Endothelial cell of umbilical vein (primary cell): ENCODE measurements around the gene MTCH2. TPM values are rescaled to one million over a fixed set of nuclear protein-coding genes. Genes with fewer than 3 reads are reported as not detected.

Experiments used
- BruUV-seq: library from RNA; stranded (reverse); fragments of 400-500 nt; replicated peaks from 2 replicates; lab custom pipeline; 2021; lab: Mats Ljungman, UMichigan
- CTCF ChIA-PET: fragments of 300-600, 350-600 bp; sonication (Branson Sonifier 250); formaldehyde crosslinking; loops from one replicate; lab custom pipeline; 2021; ENCODE audit warnings: antibody characterized with exemption, inconsistent platforms; lab: Charles Lee
- POLR2A ChIA-PET: fragments of 300-600, 350-600 bp; sonication (Branson Sonifier 250); formaldehyde crosslinking; loops from one replicate; lab custom pipeline; 2021; ENCODE audit warnings: antibody characterized with exemption, inconsistent platforms; lab: Charles Lee
- DNase-seq: peaks from one replicate; pipeline ENCODE4 v3.0.0-alpha.2; 2011; ENCODE audit warnings: low read depth, low spot score
- FAIRE-seq: peaks from 2 replicates; lab custom pipeline; 2011; peaks lifted over from hg19 to GRCh38; lab: Jason Lieb, UNC
- H2AFZ ChIP-seq: 2 replicates; pipeline ENCODE4 v1.6.0; 2012; ENCODE audit warnings: low read depth, low read length, control low read depth, inconsistent platforms
- H3K27ac ChIP-seq: 2 replicates; pipeline ENCODE4 v1.5.1; 2011; ENCODE audit warnings: low read depth, mild to moderate bottlenecking, control low read depth, low read length, moderate library complexity; ENCODE audit not compliant: insufficient read depth
- H3K27me3 ChIP-seq, 2 experiments: 2 replicates each; pipeline versions ENCODE4 v1.6.0 to v1.6.1; 2011; ENCODE audit warnings: low read length in 2 of 2, mixed read lengths in 1 of 2; ENCODE audit not compliant: control insufficient read depth in 2 of 2, insufficient read depth in 2 of 2
- H3K36me3 ChIP-seq, 2 experiments: 2 replicates in 1 of 2; 3 replicates in 1 of 2; pipeline ENCODE4 v1.5.1; 2011; ENCODE audit warnings: low read length in 2 of 2, mild to moderate bottlenecking in 1 of 2, moderate library complexity in 1 of 2; ENCODE audit not compliant: control insufficient read depth in 2 of 2, insufficient read depth in 2 of 2; ENCODE audit errors: extremely low read depth in 1 of 2
- H3K4me1 ChIP-seq: 3 replicates; pipeline ENCODE4 v1.5.1; 2011; ENCODE audit warnings: mild to moderate bottlenecking, low read length; ENCODE audit not compliant: control insufficient read depth, insufficient read depth; ENCODE audit errors: extremely low read depth
- H3K4me2 ChIP-seq: 2 replicates; pipeline ENCODE4 v1.6.1; 2011; ENCODE audit warnings: low read length, control low read depth, mixed read lengths; ENCODE audit not compliant: insufficient read depth
- H3K4me3 ChIP-seq, 3 experiments: fragments of 200-600 bp in 1 of 3; sonication (generic), shearing (Covaris generic) in 1 of 3; replicated peaks in 1 of 3; 2 replicates each; pipeline ENCODE4 v1.5.1; 2011 to 2016; ENCODE audit warnings: control low read depth in 3 of 3, low read length in 3 of 3, mild to moderate bottlenecking in 2 of 3, inconsistent platforms in 1 of 3, low read depth in 1 of 3, moderate library complexity in 1 of 3; ENCODE audit not compliant: insufficient read depth in 1 of 3
- H3K79me2 ChIP-seq: 2 replicates; pipeline ENCODE4 v1.6.0; 2012; ENCODE audit warnings: low read length, inconsistent platforms; ENCODE audit not compliant: control insufficient read depth, insufficient read depth
- H3K9ac ChIP-seq: replicated peaks from 2 replicates; pipeline ENCODE3; 2011; ENCODE audit warnings: low read length, control low read depth; ENCODE audit not compliant: insufficient read depth; ENCODE audit errors: extremely low read depth
- H3K9me1 ChIP-seq: replicated peaks from 3 replicates; pipeline ENCODE4 v1.6.0; 2011; ENCODE audit warnings: mild to moderate bottlenecking, low read length; ENCODE audit not compliant: control insufficient read depth, insufficient read depth; ENCODE audit errors: extremely low read depth
- H3K9me3 ChIP-seq: replicated peaks from 2 replicates; pipeline ENCODE4 v1.5.1; 2012; ENCODE audit warnings: low read length, inconsistent platforms; ENCODE audit not compliant: control insufficient read depth, insufficient read depth
- H4K20me1 ChIP-seq: replicated peaks from 2 replicates; pipeline ENCODE3; 2011; ENCODE audit warnings: mild to moderate bottlenecking, low read length; ENCODE audit not compliant: control insufficient read depth, insufficient read depth; ENCODE audit errors: extremely low read depth
- CTCF ChIP-seq, 2 donors: IDR thresholded peaks; 1 replicate in 1 of 2; 2 replicates in 1 of 2; pipeline ENCODE4 v1.5.1; 2011; ENCODE audit warnings: low read length in 2 of 2, mild to moderate bottlenecking in 2 of 2, moderate library complexity in 2 of 2, control low read depth in 1 of 2, inconsistent platforms in 1 of 2, low read depth in 1 of 2; ENCODE audit not compliant: insufficient read depth in 1 of 2; ENCODE audit errors: extremely low read depth in 1 of 2
- EZH2 ChIP-seq: IDR thresholded peaks from 2 replicates; pipeline ENCODE4 v1.6.1; 2012; ENCODE audit warnings: borderline replicate concordance, low read depth, mild to moderate bottlenecking, moderate library complexity, low read length, inconsistent platforms; ENCODE audit not compliant: severe bottlenecking
- FOS ChIP-seq: IDR thresholded peaks from 2 replicates; pipeline ENCODE4 v1.6.1; 2011; ENCODE audit warnings: mild to moderate bottlenecking, low read length, moderate library complexity, borderline replicate concordance; ENCODE audit not compliant: insufficient read depth
- GATA2 ChIP-seq: IDR thresholded peaks from 2 replicates; pipeline ENCODE4 v1.7.0; 2011; ENCODE audit warnings: low read depth, mild to moderate bottlenecking, moderate library complexity, mixed read lengths, low read length; ENCODE audit not compliant: insufficient read length, insufficient read depth
- JUN ChIP-seq: IDR thresholded peaks from 2 replicates; pipeline ENCODE4 v1.6.1; 2011; ENCODE audit warnings: borderline replicate concordance, low read depth; ENCODE audit not compliant: insufficient read length, insufficient read depth
- MAX ChIP-seq: IDR thresholded peaks from 2 replicates; pipeline ENCODE4 v1.6.1; 2011; ENCODE audit not compliant: insufficient read depth, insufficient read length
- MYC ChIP-seq: IDR thresholded peaks from one replicate; pipeline ENCODE4 v1.6.1; 2011; ENCODE audit warnings: mild to moderate bottlenecking, low read depth, low read length
- POLR2A ChIP-seq: IDR thresholded peaks from 2 replicates; pipeline ENCODE4 v1.6.1; 2012; ENCODE audit warnings: low read depth, mild to moderate bottlenecking, control low read depth, low read length
- POLR2AphosphoS5 ChIP-seq: IDR thresholded peaks from 2 replicates; pipeline ENCODE4 v1.6.1; 2012; ENCODE audit warnings: low read depth, mild to moderate bottlenecking, control low read depth, low read length, moderate library complexity; ENCODE audit not compliant: insufficient read depth
- dilution Hi-C: fragments of 300-500 bp; cut with MboI; formaldehyde crosslinking; loops from one replicate; pipeline ENCODE4 v1.15.0; 2019; ENCODE audit warnings: low sequenced_read_pairs; ENCODE audit not compliant: extremely low pct_ligation_motif_present
- intact Hi-C: fragments of 100-400 bp; cut with micrococcal nuclease; formaldehyde crosslinking; loops from one replicate; pipeline ENCODE4 v1.10.0; 2022
- polyA plus RNA-seq, 4 experiments: library from polyadenylated mRNA; depleted of rRNA in 3 of 4; stranded (reverse) in 3 of 4; unstranded in 1 of 4; fragments of >200 nt; gene quantifications; 2 replicates each; pipeline versions ENCODE4 v1.2.1 to v1.2.3, GENCODE V29; 2011 to 2012; ENCODE audit warnings: missing spikeins in 1 of 4
- total RNA-seq: library from RNA; stranded (reverse); gene quantifications from 2 replicates; pipeline ENCODE4 v1.2.3, GENCODE V29; 2021

Gene MTCH2
- total and polyA plus RNA-seq, 2 donors (not counting 3 experiments of a cell fraction or from before 2014, with no cell fraction given): 138 to 144 TPM

- Histone ChIP-seq H3K27me3 (no peaks in the 10 kb centered on the region), H3K27ac (no peak overlapping the region), H4K20me1 (no peaks in the 10 kb centered on the region), H3K36me3 (no peaks in the 10 kb centered on the region), H3K4me3 (no peak overlapping the region), H3K9me3 (no peaks in the 10 kb centered on the region), H3K9me1 (no peaks in the 10 kb centered on the region), H3K79me2 (no peaks in the 10 kb centered on the region), H3K4me2 (no peak overlapping the region), H3K4me1 (no peaks in the 10 kb centered on the region), H2AFZ (no peak overlapping the region), H3K9ac (no peak overlapping the region)
- ChIA-PET CTCF (interaction anchor here (1.7 kb wide), 1 partner anchor 35 kb away, joined by 6 read pairs; no protein-coding TSS in a partner anchor), POLR2A (no interaction called here)
- FAIRE-seq (no peak), DNase-seq (no peak)
- TF ChIP-seq GATA2: no peak
- no peak for TF ChIP-seq MAX
- no peak for TF ChIP-seq POLR2AphosphoS5
- TF ChIP-seq POLR2A: no peak
- no peak for TF ChIP-seq JUN
- no peak for TF ChIP-seq EZH2
- no peak for TF ChIP-seq FOS
- no peak for TF ChIP-seq MYC
- no peak for TF ChIP-seq CTCF (IDR thresholded peaks at IDR 0.05; ENCODE audit: extremely low read depth in 1 of 2, insufficient read depth in 1 of 2, low read depth in 1 of 2, low read length in 2 of 2)
- intact Hi-C loops (no loop called here), dilution Hi-C loops (no loop called here)
- no TSS peak for BruUV-seq
Measured at GRCh38 chr11:47669856-47670255, 27.5 kb upstream of the MTCH2 start.
